DMS53 treated with DMSO at 0.1 percent for 48 hours (cell line): ENCODE data around the gene EPB41L1.
"Not testable (repeated sequence)": the region's sequence is repeated elsewhere in the genome, so short reads cannot be mapped to it uniquely, and the experiment has no call there.

ENCODE experiments used
- DNase-seq: peaks from one replicate; lab custom pipeline; 2025; ENCODE audit not compliant: unreplicated experiment; lab: John Stamatoyannopoulos, UW

Gene EPB41L1

GRCh38 chr20:36125097-36125496 lies 29.4 kb upstream of the EPB41L1 start:
- DNase-seq = no peak

DNA sequence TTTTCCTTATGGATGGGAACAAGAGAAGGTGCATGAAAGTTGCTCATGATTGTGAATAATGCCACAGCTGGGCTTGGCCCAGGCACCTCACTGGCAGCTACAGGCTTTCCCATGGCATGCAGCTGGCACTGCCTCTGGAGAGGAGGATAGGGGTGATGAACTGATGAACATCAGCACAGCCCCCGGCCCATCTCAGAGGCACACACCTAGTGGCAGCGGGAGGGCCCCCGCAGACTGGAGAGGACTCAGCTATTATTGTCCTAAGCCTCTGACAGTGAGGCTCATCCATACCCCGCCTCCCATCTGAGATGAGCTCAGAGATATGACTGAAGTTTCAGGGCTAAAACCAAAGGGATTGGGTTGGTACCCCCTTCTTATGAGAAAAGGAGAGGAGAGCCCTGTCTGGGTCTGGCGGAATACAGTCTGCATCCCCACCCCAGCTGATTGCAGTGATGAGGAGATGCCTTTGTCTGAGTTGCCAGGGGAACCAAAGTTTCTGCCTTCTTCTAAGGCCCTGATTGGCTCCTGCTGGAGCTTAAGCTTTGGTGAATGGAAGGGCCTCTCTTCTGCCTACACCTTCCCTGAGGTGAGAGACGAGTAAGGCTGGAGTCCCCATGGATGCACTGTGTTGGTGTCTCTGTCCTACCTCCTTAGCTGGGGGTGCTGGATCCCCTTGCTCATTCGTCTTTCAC lies 27.6 kb upstream of the EPB41L1 start:
- DNase-seq = no peak

DNA sequence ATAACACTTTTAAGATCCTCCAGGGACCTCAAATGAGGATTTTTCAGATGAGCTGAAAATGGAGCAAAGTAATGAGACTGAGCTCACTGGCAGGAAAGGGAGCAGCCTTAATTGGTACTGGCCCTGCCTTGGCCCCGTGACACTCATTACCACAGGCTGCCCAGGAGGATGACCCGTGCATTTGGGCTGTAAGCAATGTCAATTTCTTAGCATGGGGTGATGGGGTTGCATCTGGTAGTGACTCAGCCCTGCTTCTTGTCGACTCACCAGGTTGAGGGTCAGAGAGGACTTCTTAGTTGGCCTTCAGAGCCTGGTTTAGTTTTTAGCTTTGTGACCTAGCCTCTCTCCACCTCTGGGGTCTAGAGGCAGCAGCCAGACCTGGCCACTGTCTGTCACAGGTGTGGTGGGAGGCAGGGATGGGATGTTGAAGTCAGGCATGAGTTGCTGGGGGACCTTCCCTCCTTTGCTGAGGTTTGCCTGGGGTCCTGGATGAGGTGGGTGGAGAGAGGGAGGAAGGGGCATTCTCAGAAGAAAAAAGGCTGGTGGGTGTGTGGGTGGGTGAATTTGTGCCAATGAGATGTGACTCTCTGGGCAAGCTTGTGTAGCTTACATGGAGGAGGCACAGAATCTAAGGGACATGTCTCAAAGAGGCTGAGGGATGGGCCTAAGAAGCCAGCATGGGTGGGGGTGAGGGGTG lies 25.9 kb upstream of the EPB41L1 start:
- no peak for DNase-seq

GRCh38 chr20:36129160-36129543 lies 25.4 kb upstream of the EPB41L1 start:
- no peak for DNase-seq

DNA sequence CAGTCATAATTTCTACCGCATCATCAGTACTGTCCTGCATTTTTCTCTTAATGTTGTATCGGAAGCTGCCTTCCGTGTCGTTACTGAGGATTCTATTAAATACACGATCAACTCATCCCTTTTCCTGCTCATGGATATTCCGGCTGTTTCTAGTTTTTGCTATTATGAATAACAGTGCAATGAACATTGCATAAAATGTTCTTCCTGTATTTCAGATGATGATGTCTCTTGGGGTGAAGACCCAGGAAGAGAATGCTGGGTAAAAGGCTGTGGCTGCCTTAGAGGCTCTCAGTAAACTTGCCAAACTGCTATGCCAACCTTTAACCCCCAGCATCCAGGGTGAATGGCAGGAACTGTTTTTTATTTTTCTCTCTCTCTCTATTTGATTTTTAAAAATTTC lies 24.1 kb upstream of the EPB41L1 start:
- no peak for DNase-seq

GRCh38 chr20:36132802-36133211 lies 21.7 kb upstream of the EPB41L1 start:
- no peak for DNase-seq

GRCh38 chr20:36133821-36134220 lies 20.7 kb upstream of the EPB41L1 start:
- DNase-seq = no peak

- DNase-seq = no peak
Measured at GRCh38 chr20:36135159-36135558, 19.4 kb upstream of the EPB41L1 start.

DNA sequence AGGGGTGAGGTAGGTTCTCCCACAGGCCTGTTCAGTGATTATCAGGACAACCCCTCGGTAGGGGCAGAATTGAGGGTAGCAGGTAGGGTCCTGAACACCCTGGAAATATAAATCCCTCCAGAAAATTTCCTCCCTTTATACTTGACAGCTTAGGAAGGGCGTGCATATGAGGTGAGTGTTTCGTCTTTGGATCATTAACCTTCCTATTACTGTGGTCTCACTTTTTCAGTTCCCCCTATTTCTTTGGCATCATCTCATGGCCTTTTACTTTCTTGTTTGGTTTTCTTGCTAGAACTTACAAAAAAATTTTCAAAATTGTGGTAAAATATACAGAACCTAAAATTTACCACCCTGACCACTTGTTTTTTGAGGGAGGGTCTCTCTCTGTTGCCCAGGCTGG lies 18.7 kb upstream of the EPB41L1 start:
- DNase-seq = no peak

GRCh38 chr20:36137313-36137712 lies 17.2 kb upstream of the EPB41L1 start:
- not testable (repeated sequence) for DNase-seq

DNA sequence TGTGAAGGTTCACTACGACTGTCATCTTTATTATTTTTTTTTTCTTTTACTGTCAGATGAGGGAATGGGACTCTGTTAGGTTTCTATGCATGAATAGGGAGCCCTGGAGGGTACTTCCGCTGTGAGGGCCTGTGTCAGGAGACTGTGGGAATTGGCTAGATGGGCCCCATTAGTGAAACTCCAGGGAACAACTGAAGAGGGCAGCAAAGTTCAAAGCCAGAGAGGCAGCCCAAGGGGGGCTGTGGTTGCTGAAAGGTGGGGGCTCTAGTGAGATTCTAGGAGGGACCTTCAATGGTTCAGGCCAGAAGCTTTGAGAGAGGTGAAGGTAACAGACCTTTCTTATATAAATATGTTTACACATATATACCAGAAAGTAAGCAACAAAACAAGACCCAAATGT lies 13.2 kb upstream of the EPB41L1 start:
- DNase-seq = no peak

- no peak for DNase-seq
Measured at GRCh38 chr20:36144336-36144735, 10.2 kb upstream of the EPB41L1 start.

- DNase-seq = no peak
Measured at GRCh38 chr20:36145877-36146707, 8.4 kb upstream of the EPB41L1 start.

DNA sequence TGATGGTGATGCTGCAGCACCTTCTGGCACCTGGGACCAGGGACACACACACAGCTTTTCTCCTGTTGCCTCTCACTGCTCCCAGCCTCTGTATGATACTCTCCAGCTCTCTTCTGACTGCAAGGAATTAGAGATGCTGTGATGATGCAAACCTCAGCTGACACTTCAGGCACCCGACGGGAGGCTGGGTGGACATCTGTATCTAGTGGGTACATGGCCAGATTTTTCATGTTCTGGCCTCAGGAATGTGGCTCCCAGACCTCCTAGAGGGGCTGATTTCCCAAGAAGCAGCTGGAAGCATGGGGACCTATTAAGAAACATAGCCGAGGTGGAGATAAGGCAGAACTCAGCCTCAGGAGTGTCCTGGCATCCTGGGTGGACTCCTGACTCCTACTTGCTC lies 6.8 kb upstream of the EPB41L1 start:
- no peak for DNase-seq

GRCh38 chr20:36148439-36148838 lies 6.1 kb upstream of the EPB41L1 start:
- no peak for DNase-seq

DNA sequence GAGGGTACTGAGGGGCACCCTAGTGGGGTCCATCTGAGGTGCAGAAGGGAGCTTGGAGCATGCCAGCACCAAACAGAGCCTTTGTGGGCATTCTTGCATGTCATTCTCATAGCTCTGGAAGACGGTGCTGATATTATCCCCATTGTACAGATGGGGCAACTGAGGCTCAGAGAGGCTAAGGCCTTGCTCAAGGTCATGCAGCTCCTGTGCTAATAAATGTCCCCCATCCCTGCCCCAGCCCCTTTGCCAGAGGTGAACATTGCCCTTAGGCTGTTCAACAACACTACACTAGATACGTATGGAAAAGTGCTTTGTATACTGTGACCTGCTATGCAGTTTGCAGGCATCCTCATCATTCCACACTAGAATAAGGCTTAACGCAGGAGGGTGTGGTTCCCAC lies 5.5 kb upstream of the EPB41L1 start:
- DNase-seq = no peak

- DNase-seq = no peak
Measured at GRCh38 chr20:36149469-36149868, 5.1 kb upstream of the EPB41L1 start.

DNA sequence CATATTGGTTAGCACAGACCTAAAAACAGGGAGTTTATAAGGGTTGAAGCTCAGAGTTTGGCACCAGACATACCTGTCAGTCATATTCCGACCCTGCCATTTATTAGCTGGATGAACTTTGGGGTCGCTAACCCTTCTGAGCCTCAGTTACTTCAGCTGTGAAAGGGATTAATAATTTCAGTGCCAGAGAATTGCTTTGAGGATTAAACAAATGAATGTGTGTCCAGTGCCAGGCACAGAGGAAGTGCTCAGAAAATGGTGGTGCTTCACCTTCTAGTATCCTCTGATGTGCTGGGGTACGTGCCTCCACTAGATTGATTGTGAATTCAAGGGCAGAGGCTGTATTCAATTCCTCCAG lies 4.1 kb upstream of the EPB41L1 start:
- DNase-seq = no peak

DNA sequence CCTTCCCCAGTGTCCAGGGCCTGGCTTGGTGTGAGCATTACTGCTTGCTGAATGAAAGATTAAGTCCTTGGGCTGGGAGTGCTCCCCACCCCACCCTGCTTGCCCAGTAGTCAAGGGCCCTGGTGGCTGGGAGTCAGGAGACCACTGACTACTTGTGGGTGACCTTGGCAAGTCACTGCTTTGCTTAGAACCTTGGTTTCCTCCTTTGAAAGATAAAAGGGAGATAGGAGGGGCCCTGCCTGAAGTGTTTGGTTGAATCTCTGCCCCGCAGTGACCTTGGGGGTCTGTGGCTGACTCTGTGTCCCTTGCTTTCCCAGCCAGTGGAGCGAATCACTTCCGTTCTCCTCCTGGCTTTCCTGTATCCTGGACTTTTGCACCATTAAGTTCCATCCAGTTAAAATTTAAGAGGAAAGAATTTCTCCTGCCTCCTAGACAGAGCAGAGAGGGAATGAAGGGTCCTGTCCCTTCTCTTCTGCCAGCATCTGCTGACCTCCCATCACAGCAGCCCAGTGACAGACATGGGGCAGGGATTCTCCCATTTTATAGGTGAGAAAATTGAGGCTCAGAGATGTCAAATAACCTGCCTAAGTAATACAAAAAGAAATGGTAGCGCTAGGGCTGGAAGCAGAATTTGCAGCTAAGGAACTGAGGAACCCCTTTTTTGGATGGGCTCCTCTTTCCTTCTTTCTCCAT lies 3.5 kb upstream of the EPB41L1 start:
- DNase-seq = no peak

DNA sequence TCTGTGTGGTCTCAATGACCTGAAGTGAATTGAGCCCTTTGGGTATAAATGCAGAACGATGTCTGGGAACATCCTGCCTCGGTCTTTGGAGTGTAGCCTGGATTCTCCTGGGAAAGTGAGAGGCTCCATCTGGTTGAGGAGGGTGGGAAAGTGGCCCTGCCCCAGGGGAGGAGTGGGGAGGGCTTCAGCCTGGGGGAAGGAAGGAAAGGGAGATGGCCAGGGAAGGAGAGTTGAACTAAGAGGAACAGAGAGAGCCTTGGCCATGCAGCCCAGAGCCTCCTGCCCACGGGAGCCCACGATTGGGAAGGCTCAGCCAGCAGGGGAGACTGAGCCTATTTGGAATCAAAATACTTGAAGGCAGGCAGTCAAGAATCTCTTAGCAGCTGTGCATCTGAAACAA lies 2.3 kb upstream of the EPB41L1 start:
- DNase-seq = no peak

- no peak for DNase-seq
Measured at GRCh38 chr20:36153204-36153603, 1.3 kb upstream of the EPB41L1 start.
